Testis (tissue), 2 donors: ENCODE data around the gene SEC22B.
"Not testable (repeated sequence)": the region's sequence is repeated elsewhere in the genome, so short reads cannot be mapped to it uniquely, and the experiment has no call there.

Experiments used
- POLR2A ChIP-seq: fragments of 450-650 bp; IDR thresholded peaks from one replicate; pipeline ENCODE4 v1.6.1; 2017; ENCODE audit warnings: antibody characterized with exemption, mild to moderate bottlenecking, moderate library complexity
- TF ChIP-seq, protein P1 (sequence below), 3 experiments: fragments of 450-650 bp in 2 of 3; fragments of 200-600 bp in 1 of 3; sonication (generic) in 1 of 3; IDR thresholded peaks; one replicate each; pipeline ENCODE4 v1.5.1; 2016 to 2019; ENCODE audit warnings: antibody characterized with exemption in 3 of 3, mild to moderate bottlenecking in 2 of 3, moderate library complexity in 1 of 3

DNA sequence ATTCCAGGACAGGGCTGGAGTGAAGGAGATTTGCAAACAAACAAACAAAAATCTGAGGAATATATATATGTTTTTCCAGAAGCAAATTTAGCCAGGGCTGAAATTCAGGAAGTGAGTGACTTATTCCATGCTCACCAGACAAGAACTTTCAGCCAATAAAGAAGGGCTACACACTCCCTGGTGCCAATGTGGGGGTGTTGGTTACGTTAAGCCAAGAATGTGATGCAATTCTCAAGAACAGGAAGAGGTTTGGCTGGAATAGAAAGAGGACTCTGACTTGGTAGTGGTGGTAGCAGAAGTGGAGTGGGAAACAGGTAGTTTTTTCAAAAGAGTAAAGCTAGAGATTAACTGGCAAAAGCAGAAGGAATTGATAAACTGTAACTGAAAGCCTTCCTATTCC lies 31.7 kb downstream of the SEC22B start:
- TF ChIP-seq, protein P1, sequence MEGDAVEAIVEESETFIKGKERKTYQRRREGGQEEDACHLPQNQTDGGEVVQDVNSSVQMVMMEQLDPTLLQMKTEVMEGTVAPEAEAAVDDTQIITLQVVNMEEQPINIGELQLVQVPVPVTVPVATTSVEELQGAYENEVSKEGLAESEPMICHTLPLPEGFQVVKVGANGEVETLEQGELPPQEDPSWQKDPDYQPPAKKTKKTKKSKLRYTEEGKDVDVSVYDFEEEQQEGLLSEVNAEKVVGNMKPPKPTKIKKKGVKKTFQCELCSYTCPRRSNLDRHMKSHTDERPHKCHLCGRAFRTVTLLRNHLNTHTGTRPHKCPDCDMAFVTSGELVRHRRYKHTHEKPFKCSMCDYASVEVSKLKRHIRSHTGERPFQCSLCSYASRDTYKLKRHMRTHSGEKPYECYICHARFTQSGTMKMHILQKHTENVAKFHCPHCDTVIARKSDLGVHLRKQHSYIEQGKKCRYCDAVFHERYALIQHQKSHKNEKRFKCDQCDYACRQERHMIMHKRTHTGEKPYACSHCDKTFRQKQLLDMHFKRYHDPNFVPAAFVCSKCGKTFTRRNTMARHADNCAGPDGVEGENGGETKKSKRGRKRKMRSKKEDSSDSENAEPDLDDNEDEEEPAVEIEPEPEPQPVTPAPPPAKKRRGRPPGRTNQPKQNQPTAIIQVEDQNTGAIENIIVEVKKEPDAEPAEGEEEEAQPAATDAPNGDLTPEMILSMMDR (IDR thresholded peaks at IDR 0.05), result not testable (repeated sequence)
- not testable (repeated sequence) for TF ChIP-seq POLR2A
